Stimulated activated CD8-positive, alpha-beta memory T cell treated with anti-CD3 and anti-CD28 coated beads, Interleukin-2, amount 100 ng/mL, for 48 hours (primary cell): ENCODE measurements around the gene POTEE.
"Not testable (repeated sequence)": the region's sequence is repeated elsewhere in the genome, so short reads cannot be mapped to it uniquely, and the experiment has no call there.

Experiments
- DNase-seq, 2 donors: peaks; one replicate each; pipeline ENCODE4 v3.0.0-alpha.2; 2020; ENCODE audit warnings: low read depth in 2 of 2

POTEE gene

GRCh38 chr2:131209030-131209772 lies at the start of gene POTEE:
TSS of gene POTEE (plus strand) at chr2:131209536. CDS start at chr2:131218403, 8,867 bp downstream.
- not testable (repeated sequence) for DNase-seq

GRCh38 chr2:131165562-131165961 lies 43.8 kb upstream of the POTEE start:
- DNase-seq: not testable (repeated sequence)

DNA sequence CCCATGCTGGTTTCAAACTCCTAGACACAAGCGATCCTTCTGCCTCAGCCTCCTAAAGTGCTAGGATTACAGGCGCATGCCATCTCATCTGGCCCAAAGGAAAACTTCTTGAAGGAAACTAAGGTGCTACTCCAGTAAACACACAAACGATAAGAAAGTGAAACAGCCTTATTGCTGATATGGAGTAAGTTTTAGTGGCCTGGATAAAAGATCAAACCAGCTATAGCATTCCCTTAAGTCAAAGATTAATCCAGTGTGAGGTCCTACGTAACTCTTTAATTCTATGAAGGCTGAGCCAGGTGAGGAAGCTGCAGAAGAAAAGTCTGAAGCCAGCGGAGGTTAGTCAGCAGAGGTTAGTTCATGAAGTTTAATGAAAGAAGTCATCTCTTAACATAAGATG lies 40.8 kb upstream of the POTEE start:
- no peak for DNase-seq

DNA sequence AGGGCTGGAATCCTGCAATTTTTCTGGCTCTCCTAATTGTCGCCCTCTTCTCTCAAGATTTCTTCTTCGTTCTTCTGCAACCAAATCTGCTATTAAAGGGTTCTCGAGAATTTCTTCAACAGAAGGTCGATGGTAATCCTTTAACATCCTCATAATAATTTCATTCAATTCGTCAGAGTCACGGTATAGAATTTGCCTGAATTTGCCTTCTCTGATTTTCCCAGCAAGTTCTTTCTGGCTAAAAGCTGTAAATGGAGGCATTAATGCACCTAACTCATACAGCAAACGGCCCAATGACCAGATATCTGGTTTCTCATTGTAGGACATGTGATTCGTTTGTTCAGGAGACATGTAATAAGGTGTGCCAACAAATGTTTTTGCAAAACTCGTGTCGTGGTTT lies 31.3 kb upstream of the POTEE start:
- not testable (repeated sequence) for DNase-seq

GRCh38 chr2:131178721-131179418 lies 30.5 kb upstream of the POTEE start:
- not testable (repeated sequence) for DNase-seq

DNA sequence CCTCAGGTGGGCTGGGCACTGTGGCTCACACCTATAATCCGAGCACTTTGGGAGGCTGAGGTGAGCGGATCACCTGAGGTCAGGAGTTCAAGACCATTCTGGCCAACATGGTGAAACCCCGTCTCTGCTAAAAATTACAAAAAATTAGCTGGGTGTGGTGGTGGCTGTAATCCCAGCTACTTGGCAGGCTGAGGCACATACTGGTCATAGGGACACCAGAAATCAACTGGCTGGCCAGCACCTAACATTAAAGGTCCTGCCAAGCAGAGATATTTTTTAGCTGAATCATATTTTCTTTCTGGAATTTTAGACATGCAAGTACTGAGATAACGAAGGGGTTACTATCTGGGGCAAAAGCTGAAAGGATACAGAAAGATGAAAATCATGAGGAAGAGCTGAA lies 27.9 kb upstream of the POTEE start:
- DNase-seq: not testable (repeated sequence)

DNA sequence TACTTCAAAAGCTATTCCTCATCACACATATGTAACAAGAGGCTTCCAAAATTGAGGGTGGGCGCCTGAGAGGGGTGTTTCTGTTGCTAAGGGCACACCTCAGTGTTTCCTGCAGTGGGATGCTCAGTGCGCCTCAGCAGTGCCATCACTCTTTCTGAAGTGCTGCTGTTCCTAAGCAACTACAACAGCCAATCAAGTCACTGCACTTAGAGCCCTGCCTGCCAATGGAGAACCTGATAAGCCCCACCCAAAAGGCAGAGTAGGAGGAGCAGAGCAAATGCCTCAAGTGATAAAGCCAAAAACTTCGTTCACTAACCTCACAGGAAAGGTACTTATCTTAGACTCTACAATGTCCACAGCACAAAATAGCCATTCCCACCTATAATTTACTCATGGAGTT lies 15.9 kb upstream of the POTEE start:
- DNase-seq: not testable (repeated sequence)

GRCh38 chr2:131196186-131196585 lies 13.2 kb upstream of the POTEE start:
- DNase-seq: not testable (repeated sequence)

DNA sequence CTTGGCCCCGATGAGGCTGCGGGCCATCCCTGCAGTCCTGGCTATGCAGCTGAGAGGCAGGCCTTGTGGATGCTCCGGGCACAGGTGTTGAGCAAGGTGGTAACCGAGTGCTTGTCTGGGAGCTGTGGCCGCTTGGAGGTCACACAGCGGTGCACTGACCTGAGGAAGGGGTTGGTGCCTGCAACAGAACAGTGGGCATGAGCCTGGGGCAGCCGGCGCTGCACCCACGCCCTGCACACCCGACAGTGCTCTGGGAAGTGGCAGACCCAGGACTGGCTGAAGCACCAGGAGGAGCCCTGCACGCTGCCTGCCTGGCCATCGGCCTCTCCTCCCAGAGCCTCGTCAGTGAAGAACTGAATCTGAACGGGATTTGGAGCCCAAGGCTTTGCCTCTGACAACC lies 8.2 kb upstream of the POTEE start:
- no peak for DNase-seq

DNA sequence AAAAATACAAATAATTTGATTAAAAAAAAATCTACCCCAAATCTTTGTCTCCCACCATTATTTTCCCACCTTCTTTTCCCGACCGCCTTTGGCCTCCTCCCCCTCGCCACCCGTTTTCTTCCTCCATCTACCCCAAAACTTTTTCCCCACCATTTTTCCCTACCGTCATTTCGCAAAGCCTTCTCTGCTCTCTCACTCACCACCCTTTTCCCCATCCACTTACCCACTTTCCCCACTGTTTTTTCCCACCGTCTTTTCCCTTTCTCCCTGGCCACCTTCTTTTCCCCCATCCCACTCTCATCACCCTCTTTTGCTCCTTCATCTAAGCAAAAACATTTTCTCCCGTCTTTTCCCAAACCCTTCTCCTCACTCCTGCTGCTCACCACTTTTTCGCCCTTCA lies 1.5 kb upstream of the POTEE start:
- not testable (repeated sequence) for DNase-seq

DNA sequence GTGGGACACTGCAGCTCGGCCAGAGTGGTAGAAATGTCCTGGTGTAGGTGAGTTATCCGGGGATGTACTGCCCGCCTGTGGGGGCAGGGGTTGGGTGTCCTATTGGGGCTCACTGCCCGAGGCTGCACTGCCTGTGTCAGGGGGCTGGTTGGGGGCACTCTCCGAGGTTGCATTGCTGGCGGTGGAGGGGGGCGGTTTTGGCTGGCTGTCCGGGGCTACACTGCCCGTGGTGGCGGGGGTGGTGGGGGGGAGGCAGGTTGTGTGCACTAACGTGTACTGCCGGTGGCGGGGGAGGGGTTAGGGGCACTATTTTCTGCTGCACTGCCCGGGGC lies 403 bp downstream of the POTEE start:
- not testable (repeated sequence) for DNase-seq

DNA sequence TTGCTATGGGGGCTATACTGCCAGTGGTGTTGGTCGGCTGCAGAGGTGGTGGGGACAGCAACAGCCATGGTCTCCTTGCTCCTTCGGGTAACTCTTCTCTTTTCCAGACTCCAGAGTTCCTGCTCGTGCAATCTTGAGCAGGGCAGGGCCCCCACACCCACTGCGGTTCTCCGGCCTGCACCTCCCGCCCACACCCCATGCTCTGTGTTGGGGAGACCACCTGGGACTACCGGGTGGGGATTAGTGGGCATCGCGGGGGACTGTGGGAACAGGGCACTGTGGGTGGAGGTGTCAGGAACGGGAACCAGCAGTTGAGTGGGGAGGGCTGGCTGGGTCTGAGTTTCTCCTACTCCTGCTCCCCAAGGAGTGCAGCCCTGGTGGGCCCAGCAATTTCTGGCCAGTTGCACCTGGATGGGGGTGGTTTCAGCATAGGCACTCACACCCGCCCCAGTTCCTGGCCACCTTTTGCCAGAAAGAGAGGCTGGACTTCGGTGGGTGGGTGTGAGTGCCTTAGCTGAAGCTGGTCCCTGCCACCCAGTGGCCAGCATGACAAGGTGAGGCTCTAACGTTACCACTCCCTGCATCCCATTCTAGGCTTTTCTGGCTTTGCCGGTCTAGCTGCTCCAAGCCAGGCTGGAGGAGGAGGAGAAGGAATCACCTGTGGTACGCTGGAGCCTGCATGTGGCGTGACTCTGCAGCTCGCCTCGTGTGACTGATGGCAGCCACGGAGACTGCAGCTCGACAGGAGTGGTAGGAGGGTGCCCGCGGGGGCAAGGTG lies 1.3 kb downstream of the POTEE start:
- not testable (repeated sequence) for DNase-seq

GRCh38 chr2:131217238-131217986 lies 8.1 kb downstream of the POTEE start:
- DNase-seq: not testable (repeated sequence)

DNA sequence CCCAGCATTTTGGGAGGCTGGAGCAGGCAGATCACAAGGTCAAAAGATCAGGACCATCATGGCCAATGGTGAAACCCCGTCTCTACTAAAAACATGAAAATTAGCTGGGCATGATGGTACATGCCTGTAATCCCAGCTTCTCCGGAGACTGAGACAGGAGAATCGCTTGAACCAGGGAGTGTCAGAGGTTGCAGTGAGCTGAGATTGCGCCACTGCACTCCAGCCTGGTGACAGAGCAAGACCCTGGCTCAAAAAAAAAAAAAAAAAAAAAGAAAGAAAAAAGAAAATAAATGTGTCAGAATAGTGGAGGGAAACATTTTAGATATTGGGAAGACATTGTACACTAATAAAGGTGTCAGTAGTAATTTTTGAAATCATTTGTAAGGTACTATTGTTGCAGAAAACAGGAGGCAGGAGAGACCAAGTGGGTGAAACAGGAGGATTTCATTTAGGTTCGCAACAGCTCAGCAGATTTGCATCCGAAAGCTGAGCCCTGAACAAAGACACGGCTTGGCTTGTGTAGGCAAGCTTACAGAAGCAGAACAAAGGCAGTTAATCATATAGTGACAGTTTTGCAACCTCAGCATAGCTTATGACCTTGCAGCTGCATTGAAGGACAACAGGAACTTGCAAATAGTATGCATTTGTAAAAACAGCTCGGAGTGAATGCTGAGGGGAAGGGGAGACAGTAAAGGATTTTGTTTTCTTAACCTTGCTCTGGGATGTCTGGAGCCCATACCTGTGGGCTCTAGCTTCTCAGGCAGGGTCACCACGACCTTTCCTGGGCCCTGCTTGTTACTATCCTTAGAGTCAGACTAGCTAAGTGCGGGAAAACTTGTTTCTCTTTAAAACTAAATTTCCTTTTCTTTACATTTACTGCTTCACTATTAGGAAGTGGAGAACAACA lies 26.5 kb downstream of the POTEE start:
- not testable (repeated sequence) for DNase-seq
